ENCODE data around the gene ITGBL1.
A peak's percentile ranks its signal among the peaks of the same experiment; 100 is the strongest.

The ITGBL1 gene

DNA sequence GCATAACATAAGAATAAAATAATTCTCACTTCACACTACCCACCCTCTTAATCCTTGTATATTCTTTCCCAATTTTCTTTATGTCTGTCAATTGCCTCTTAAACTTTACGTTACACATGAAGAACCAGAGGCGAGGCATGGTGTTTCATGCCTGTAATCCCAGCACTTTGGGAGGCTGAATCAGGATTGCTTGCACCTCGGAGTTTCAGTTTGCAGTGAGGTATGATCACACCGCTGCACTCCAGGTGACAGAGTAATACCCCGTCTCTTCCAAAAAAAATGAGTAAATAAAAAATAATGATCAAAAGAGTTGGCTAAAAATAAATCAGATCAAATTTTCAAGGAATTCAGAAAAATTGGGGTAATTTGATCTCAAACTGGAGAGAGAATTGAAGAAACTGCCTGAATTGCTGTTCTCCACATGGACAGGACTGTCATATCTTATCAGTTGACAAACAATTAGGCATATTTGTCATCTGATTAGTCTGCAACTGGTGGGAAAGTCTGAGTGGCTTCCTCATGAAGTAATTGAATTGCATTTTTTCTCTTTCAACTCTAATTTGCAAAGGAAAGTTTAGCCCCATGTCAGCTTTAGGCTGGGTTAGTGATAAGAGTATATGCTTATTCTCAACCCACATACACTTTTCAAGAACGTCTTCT lies 302.9 kb downstream of the ITGBL1 start:
- in situ Hi-C loops (cut with MboI; ENCODE audit: low pct_unique_long_range_greater_than_20kb, low sequenced_read_pairs) = no loop called here
- no peak for DNase-seq

DNA sequence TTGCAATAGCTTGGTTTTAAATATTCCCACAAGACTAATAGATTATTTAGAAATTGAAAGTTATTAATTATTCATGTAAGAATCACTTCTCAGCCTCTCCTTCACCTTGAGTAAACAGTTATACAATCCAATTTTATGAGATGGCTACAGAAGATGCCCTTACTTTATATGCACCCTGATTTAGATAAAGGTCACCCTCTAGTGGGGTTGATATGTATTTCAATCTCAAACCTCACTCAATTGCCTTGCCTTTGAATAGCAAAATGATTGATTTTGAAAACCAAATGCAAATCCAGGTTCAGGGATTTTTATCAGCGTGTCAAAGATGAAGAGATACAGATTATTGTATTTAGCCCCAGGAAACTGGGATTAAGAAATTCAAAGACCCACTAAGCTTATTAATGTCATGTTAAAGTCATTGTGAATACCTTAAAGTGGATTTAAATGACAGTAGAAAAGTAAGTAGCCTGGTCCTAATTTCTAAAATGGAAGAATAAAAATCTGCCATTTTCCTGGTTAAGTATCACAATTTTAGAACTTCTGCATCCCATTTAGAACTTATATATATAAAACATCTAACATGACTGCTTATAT lies 305.1 kb downstream of the ITGBL1 start:
- in situ Hi-C loops (cut with MboI; ENCODE audit: low pct_unique_long_range_greater_than_20kb, low sequenced_read_pairs) = no loop called here
- DNase-seq = peak; percentile 24

DNA sequence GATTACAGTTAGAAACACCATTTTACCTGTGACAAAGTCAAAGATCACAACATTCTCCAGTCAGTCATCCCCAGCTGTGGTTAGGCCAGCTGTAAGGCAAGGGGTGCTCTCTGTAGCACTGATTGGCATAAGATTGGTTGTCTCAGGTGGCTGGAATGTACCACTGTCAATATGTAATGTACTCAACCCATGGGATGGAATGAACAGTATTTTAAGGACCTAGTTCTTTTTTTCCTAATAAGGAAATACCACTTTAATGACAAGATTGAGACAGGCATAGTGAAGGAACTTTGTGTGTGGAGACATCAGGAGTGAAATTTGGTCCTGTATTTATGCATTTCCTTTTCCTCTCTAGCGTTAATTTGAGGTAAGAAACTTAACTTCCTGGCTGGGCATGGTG lies 310.7 kb downstream of the ITGBL1 start:
- DNase-seq = no peak
- in situ Hi-C loops (cut with MboI; ENCODE audit: low pct_unique_long_range_greater_than_20kb, low sequenced_read_pairs) = no loop called here

Data from KBM-7 (cell line).